Activated T-helper 1 cell treated with Interleukin-2 at 50 U/mL for 16 hours (primary cell): ENCODE measurements around the gene ZNF283.
"Not testable (repeated sequence)": the region's sequence is repeated elsewhere in the genome, so short reads cannot be mapped to it uniquely, and the experiment has no call there.

Experiments used
- DNase-seq: peaks from one replicate; pipeline ENCODE4 v3.0.0-alpha.2; 2020; ENCODE audit warnings: low read depth

Gene ZNF283

GRCh38 chr19:43799502-43800142 lies 27.5 kb upstream of the ZNF283 start:
- DNase-seq: no peak

- DNase-seq: no peak
Measured at GRCh38 chr19:43802216-43802951, 24.7 kb upstream of the ZNF283 start, which contains the start of gene LYPD5. Gene LYPD5, minus strand, starts transcription at chr19:43802447. Its CDS starts 67 bp downstream, at chr19:43802380.

- DNase-seq: no peak
Measured at GRCh38 chr19:43804432-43804831, 22.7 kb upstream of the ZNF283 start.

- DNase-seq: not testable (repeated sequence)
Measured at GRCh38 chr19:43806401-43806800, 20.7 kb upstream of the ZNF283 start.

DNA sequence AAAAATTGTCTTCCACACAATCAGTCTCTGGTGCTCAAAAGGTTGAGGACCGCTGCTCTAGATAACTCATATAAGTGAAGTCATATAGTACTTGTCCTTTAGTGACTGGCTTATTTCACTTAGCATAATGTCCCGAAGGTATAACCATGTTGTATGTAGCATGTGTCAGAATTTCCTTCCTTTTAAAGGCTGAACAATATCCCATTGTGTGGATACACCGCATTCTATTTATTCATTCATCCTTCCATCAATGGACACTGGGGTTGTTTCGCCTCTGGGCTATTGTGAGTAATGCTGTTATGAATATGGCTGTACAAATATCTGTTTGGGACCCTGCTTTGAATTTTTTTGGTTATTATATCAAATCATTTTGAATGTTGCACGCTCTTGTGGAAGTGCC lies 20.3 kb upstream of the ZNF283 start:
- DNase-seq: no peak

GRCh38 chr19:43807651-43808050 lies 19.5 kb upstream of the ZNF283 start:
- no peak for DNase-seq

GRCh38 chr19:43809762-43810696 lies 17.1 kb upstream of the ZNF283 start:
- no peak for DNase-seq

DNA sequence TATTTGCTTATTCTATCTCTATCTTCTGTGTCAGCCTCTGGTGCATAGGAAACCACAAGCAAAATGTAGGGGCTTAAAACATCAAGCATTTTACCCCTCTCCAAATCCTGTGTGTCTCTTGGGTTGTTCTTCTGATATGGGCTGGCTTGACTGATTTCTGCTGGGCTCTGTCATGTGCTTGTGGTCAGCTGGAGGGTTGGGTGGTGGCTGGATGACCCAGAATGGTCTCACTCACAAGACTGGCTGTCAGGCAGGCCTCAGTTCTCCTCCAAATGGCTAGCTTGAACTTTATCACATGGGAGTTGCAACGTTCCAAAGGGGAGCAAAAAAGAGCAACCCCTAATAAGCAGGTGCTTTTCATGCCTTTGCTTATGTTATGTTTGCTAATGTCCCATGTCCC lies 15.3 kb upstream of the ZNF283 start:
- DNase-seq: no peak

DNA sequence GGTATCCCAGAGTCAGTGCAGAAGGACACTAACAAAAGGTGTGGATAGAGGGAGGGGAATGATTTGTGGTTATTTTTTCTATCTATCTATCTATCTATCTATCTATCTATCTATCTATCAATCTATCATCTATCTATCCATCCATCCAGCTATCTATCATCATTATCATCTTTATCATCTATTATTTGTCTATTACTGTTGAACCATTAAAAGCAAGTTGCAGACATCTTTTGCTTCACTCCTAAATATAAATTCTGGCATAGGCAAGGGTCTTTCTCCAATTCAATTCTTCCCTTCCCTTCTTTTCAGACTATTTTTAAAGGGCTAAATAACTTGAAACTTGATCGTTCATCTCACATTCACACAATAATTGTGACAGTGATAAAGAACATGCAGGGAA lies 14.9 kb upstream of the ZNF283 start:
- no peak for DNase-seq

GRCh38 chr19:43812688-43813087 lies 14.4 kb upstream of the ZNF283 start:
- DNase-seq: no peak

DNA sequence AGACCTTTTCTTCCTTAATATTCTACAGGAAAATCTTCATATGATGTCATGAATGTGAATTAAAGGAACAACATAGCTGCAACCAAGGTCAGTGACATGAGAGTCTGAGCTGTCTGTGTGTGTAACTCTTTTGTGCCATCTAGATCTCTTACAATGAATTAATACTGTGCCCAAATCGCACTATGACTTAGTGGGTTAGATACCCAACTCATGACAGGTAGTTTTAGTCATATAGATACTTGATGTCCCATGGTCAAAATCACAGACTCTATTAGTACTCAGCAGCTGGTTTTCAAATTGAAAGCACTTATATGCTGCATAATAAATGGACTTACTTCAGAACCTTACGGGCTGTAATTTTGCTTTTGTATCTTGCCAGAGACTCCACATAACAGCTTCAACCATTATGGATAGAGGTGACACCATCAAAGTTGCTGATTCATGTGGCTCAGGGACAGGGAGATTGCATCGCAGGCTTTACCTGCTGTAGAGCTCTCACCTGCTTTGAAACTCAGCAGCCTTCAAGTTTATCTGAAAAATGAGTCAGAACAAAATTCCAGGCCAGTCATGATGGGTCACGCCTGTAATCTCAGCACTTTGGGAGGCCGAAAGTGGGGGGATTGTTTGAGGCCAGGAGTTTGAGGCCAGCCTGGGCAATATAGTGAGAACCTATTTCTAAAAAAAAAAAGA lies 12.3 kb upstream of the ZNF283 start:
- DNase-seq: no peak

DNA sequence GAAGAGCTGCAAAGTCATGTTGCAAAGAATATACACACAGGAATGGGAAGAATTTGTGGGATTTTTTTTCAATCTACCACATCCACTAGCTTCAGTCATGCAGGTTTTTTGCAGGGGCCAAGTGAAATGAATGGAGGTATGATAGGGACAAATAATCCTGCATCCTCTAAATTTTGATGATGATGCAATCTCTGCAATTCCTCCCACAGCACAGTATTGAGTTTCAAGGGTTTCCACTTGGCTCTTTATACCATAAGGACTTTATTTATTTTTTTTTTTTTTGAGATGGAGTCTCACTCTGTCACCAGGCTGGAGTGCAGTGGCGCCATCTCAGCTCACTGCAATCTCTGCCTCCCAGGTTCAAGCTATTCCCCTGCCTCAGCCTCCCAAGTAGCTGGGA lies 9.7 kb upstream of the ZNF283 start:
- DNase-seq: not testable (repeated sequence)

DNA sequence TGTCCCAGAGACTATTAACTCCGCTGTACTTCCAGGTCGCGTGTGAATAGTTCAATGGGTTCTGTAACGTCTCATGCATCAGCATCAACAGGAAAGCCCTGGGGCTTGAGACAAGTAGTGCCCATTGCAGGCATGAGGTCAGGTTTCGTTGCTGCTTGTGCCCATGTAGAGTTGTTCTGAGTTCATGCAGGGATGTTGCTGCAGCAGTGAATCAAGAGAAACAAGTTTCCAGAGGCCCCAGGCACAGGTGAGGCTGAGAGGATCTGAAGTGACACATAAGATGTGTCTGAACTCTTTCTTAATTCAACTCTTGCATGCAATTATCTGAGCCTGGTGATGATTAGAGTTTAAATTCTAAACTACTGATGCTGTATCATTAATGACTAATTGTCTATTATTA lies 8.6 kb upstream of the ZNF283 start:
- DNase-seq: no peak

DNA sequence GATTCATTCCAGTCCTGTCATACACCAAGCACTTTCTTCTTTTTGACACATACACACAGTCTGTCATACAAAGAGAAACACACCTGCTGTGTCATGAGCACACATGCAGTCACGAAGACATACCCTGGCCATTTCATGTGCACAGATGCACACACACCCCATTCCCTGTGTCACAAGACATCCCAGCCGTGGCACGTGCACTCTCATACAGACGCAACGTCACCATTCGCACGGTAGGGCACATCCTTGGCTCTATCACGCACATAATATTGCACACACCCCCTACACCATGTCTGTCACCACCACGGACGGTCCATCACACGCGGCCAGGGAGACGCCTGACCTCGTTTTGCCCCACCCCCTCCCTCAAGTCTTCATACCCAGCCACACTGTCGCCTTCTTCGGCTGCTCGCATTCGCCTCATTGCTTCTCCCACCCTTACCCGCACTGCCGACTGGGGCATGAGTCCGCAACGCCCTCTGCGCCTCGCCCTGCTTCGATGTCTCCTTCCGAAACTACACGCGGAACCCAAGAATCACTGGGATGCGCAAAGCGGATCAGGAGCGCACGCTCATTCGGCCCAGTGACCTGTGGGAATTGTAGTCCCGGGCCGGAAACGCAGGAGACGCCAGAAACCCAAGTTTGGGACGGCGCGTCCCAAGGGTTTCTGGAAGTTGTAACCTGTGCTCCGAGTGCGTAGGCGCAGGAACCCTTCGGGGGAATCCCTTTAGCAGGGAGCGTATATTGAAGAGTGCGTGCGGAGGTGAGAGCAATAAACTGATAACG lies 6.8 kb upstream of the ZNF283 start:
- DNase-seq: no peak

GRCh38 chr19:43820884-43821215 lies 6.3 kb upstream of the ZNF283 start:
- DNase-seq: no peak

- not testable (repeated sequence) for DNase-seq
Measured at GRCh38 chr19:43823856-43824255, 3.3 kb upstream of the ZNF283 start.

GRCh38 chr19:43824572-43824971 lies 2.5 kb upstream of the ZNF283 start:
- not testable (repeated sequence) for DNase-seq

DNA sequence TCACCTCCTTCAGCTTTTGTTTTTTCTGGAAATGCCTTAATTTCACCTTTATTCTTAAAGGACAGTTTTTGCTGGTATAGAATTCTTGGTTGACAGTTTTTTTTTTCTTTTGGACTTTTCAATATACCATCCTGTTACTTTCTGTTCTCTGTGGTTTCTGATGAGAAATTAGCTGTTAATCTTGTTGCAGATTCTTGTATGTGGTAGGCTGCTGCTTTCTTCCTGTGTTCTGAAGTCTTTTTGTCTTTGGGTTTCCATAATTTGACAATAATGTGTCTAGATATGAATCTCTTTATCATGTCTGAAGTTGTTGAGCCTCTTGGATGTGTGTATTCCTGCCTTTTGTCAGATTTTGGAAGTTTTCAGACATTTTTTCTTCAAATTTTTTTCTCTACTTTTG lies 12.0 kb downstream of the ZNF283 start:
- DNase-seq: no peak

- DNase-seq: no peak
Measured at GRCh38 chr19:43842007-43842406, 14.9 kb downstream of the ZNF283 start.

- DNase-seq: no peak
Measured at GRCh38 chr19:43847246-43847645, 20.1 kb downstream of the ZNF283 start.

DNA sequence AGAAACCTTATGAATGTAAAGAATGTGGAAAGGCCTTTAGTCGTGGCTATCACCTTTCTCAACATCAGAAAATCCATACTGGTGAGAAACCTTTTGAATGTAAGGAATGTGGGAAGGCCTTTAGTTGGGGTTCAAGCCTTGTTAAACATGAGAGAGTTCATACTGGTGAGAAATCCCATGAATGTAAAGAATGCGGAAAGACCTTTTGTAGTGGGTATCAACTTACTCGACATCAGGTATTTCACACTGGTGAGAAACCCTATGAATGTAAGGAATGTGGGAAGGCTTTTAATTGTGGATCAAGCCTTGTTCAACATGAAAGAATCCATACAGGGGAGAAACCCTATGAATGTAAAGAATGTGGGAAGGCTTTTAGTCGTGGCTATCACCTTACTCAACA lies 20.8 kb downstream of the ZNF283 start:
- DNase-seq: no peak
